HL-60 (cell line): ENCODE measurements around the gene ADRM1.

Experiments used
- GABPA ChIP-seq: IDR thresholded peaks from 2 replicates; pipeline ENCODE4 v1.6.1; 2012; ENCODE audit warnings: low read depth
- POLR2AphosphoS5 ChIP-seq: IDR thresholded peaks from 2 replicates; pipeline ENCODE4 v1.6.1; 2012; ENCODE audit warnings: low read depth
- SPI1 ChIP-seq: IDR thresholded peaks from 2 replicates; pipeline ENCODE4 v1.6.1; 2012; ENCODE audit warnings: low read depth, mild to moderate bottlenecking, borderline replicate concordance
- TF ChIP-seq, protein P1 (sequence below): IDR thresholded peaks from 2 replicates; pipeline ENCODE4 v1.6.1; 2012; ENCODE audit warnings: low read depth; ENCODE audit not compliant: insufficient replicate concordance
- TF ChIP-seq, protein P2 (sequence below): IDR thresholded peaks from one replicate; pipeline ENCODE4 v1.5.1; 2011; ENCODE audit warnings: low read length, control low read depth, inconsistent platforms; ENCODE audit not compliant: insufficient read depth

DNA sequence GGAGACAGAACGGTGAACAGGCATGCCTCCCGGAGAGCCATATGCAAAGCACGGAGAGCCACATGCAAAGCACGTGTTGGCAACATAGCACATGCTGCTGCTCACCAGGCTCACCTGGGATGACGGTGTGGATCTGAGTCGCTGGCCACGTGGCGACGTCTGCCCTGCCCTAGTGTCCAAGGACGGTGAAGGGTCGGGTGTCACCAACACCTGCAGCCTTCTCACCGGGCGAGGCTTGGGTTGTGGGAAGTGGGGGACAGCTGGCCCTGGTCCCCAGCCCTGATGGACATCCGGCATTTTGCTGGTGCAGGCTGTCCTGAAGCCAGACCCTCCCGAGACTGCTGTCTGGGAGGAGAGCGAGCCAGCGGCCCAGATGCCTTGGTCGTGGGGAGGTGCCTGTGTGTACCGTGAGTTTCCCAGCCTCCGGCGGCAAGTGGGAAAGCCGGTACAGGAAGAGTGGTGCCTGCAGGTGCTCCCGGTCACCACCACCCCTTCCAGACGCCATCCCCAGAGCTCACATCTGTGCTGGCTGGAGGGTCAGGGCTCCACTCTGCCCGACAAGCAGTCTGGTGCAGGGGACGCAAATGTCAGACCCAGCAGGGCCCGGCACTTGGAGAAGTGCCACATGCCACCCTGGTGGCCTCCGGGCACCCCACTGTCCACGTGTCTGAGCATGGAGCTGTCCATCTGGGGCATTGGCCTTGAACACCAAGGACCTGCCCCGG lies 5.9 kb upstream of the ADRM1 start:
- TF ChIP-seq, protein P1, sequence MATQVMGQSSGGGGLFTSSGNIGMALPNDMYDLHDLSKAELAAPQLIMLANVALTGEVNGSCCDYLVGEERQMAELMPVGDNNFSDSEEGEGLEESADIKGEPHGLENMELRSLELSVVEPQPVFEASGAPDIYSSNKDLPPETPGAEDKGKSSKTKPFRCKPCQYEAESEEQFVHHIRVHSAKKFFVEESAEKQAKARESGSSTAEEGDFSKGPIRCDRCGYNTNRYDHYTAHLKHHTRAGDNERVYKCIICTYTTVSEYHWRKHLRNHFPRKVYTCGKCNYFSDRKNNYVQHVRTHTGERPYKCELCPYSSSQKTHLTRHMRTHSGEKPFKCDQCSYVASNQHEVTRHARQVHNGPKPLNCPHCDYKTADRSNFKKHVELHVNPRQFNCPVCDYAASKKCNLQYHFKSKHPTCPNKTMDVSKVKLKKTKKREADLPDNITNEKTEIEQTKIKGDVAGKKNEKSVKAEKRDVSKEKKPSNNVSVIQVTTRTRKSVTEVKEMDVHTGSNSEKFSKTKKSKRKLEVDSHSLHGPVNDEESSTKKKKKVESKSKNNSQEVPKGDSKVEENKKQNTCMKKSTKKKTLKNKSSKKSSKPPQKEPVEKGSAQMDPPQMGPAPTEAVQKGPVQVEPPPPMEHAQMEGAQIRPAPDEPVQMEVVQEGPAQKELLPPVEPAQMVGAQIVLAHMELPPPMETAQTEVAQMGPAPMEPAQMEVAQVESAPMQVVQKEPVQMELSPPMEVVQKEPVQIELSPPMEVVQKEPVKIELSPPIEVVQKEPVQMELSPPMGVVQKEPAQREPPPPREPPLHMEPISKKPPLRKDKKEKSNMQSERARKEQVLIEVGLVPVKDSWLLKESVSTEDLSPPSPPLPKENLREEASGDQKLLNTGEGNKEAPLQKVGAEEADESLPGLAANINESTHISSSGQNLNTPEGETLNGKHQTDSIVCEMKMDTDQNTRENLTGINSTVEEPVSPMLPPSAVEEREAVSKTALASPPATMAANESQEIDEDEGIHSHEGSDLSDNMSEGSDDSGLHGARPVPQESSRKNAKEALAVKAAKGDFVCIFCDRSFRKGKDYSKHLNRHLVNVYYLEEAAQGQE: no peak
- TF ChIP-seq, protein P2, sequence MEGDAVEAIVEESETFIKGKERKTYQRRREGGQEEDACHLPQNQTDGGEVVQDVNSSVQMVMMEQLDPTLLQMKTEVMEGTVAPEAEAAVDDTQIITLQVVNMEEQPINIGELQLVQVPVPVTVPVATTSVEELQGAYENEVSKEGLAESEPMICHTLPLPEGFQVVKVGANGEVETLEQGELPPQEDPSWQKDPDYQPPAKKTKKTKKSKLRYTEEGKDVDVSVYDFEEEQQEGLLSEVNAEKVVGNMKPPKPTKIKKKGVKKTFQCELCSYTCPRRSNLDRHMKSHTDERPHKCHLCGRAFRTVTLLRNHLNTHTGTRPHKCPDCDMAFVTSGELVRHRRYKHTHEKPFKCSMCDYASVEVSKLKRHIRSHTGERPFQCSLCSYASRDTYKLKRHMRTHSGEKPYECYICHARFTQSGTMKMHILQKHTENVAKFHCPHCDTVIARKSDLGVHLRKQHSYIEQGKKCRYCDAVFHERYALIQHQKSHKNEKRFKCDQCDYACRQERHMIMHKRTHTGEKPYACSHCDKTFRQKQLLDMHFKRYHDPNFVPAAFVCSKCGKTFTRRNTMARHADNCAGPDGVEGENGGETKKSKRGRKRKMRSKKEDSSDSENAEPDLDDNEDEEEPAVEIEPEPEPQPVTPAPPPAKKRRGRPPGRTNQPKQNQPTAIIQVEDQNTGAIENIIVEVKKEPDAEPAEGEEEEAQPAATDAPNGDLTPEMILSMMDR: no peak
- TF ChIP-seq POLR2AphosphoS5 (no peak), GABPA (no peak), SPI1 (no peak)
